GM23248 (cell line): ENCODE data around the gene RMND5A. TPM values are rescaled to one million over a fixed set of nuclear protein-coding genes. Genes with fewer than 3 reads are reported as not detected.

Source experiments
- DNase-seq: peaks from one replicate; pipeline ENCODE4 v3.0.0-alpha.2; 2015
- H2AFZ ChIP-seq: fragments of 200-600 bp; sonication (generic); 2 replicates; pipeline ENCODE4 v1.6.1; 2016; ENCODE audit warnings: antibody characterized with exemption
- H3F3A ChIP-seq: fragments of 200-600 bp; sonication (generic); 2 replicates; pipeline ENCODE4 v1.6.1; 2016; ENCODE audit warnings: mild to moderate bottlenecking, antibody characterized with exemption, mixed run types; ENCODE audit not compliant: insufficient read depth
- H3K27ac ChIP-seq: fragments of 200-600 bp; sonication (generic); 2 replicates; pipeline ENCODE4 v1.5.1; 2016; ENCODE audit warnings: mild to moderate bottlenecking
- H3K27me3 ChIP-seq: fragments of 200-600 bp; sonication (generic); replicated peaks from 2 replicates; pipeline ENCODE4 v1.6.1; 2016; ENCODE audit warnings: mild to moderate bottlenecking; ENCODE audit not compliant: insufficient read depth
- H3K36me3 ChIP-seq: fragments of 200-600 bp; sonication (generic); 2 replicates; pipeline ENCODE4 v1.6.1; 2016; ENCODE audit warnings: low read depth, mild to moderate bottlenecking
- H3K4me1 ChIP-seq: fragments of 200-600 bp; sonication (generic); 2 replicates; pipeline ENCODE4 v1.6.1; 2016; ENCODE audit warnings: mild to moderate bottlenecking; ENCODE audit not compliant: insufficient read depth
- H3K4me2 ChIP-seq: fragments of 200-600 bp; sonication (generic); one replicate; pipeline ENCODE4 v1.6.1; 2016; ENCODE audit warnings: mild to moderate bottlenecking; ENCODE audit not compliant: unreplicated experiment
- H3K4me3 ChIP-seq: fragments of 200-600 bp; sonication (generic); 2 replicates; pipeline ENCODE4 v1.5.1; 2016; ENCODE audit warnings: mild to moderate bottlenecking
- H3K79me2 ChIP-seq: fragments of 200-600 bp; sonication (generic); 2 replicates; pipeline ENCODE4 v1.6.1; 2016; ENCODE audit warnings: mild to moderate bottlenecking; ENCODE audit not compliant: insufficient read depth
- H3K9ac ChIP-seq: fragments of 200-600 bp; sonication (generic); 2 replicates; pipeline ENCODE4 v1.6.1; 2016; ENCODE audit warnings: mild to moderate bottlenecking
- H3K9me2 ChIP-seq: fragments of 200-600 bp; sonication (generic); 2 replicates; pipeline ENCODE4 v1.6.1; 2016; ENCODE audit warnings: mixed run types, mild to moderate bottlenecking, moderate library complexity; ENCODE audit not compliant: insufficient read depth
- H3K9me3 ChIP-seq: fragments of 200-600 bp; sonication (generic); one replicate; pipeline ENCODE4 v1.6.1; 2017; ENCODE audit warnings: low read depth
- H4K20me1 ChIP-seq: fragments of 200-600 bp; sonication (generic); 2 replicates; pipeline ENCODE4 v1.6.0; 2016; ENCODE audit not compliant: insufficient read depth
- EZH2 ChIP-seq: fragments of 200-600 bp; sonication (generic); IDR thresholded peaks from 2 replicates; pipeline ENCODE4 v1.6.1; 2018; ENCODE audit warnings: antibody characterized with exemption, mild to moderate bottlenecking; ENCODE audit not compliant: insufficient read depth, poor library complexity, severe bottlenecking
- EZH2phosphoT487 ChIP-seq: fragments of 200-600 bp; sonication (generic); IDR thresholded peaks from 2 replicates; pipeline ENCODE4 v1.6.1; 2018; ENCODE audit warnings: antibody characterized with exemption, moderate library complexity, mild to moderate bottlenecking, low read depth; ENCODE audit not compliant: insufficient read depth
- WGBS, 2 experiments: methylation state at CpG; one replicate each; pipeline ENCODE4 v1.1.6; 2015 to 2017; ENCODE audit warnings: low lambda C conversion rate in 2 of 2, low coverage in 1 of 2; ENCODE audit errors: missing lambda C conversion rate in 2 of 2; 5-methylcytosine and 5-hydroxymethylcytosine counted together
- in situ Hi-C: fragments of 300-500 bp; cut with MboI; formaldehyde crosslinking; loops from 2 replicates; pipeline ENCODE4 v1.15.0; 2020
- polyA plus RNA-seq: library from polyadenylated mRNA; unstranded; fragments of >200 nt; fragmentation: Nextera tagmentation; extraction: Ambion mirVana; gene quantifications from 2 replicates; pipeline ENCODE4 v1.2.1, GENCODE V29; 2016
- total RNA-seq: library from RNA; depleted of rRNA; stranded (reverse); fragments of >200 nt; shearing (Covaris generic); gene quantifications from 2 replicates; pipeline ENCODE4 v1.2.3, GENCODE V29; 2014

Gene RMND5A
- total and polyA plus RNA-seq, 2 experiments from 2014 or later = 6.8 to 21.2 TPM

DNA sequence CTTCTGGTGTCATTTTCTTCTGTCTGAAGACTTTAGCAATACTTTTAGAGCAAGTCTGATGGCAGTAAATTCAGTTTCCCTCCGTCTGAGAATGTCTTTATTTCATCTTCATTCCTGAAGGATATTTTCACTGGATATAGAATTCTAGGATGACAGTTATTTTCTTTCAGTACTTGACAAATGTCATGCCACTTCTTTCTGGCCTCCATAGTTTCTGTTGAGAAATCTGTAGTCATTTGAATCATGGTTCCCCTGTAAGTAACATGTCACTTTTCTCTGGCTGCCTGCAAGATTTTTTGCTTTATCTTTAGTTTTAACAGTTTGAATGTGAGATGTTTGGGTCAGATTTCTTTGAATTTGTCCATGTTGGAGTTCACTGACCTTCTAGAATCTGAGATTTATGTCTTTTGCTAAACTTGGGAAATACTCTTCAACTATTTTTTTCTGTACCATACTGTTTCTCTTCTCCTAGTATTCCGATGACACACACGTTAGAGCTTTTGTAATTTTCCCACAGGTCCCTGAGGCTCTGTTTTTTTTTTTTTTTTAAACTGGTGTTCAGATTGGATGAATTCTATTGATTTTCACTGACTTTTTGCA lies 30.2 kb downstream of the RMND5A start:
- no peaks in the 10 kb centered on the region for H3K9me3 ChIP-seq
- no peak overlapping the region for H3K4me3 ChIP-seq
- peaks cover 16% of the 10 kb centered on the region for H3K4me1 ChIP-seq
- H3F3A ChIP-seq = no peaks in the 10 kb centered on the region
- peaks cover 64% of the 10 kb centered on the region for H3K79me2 ChIP-seq
- no peaks in the 10 kb centered on the region for H4K20me1 ChIP-seq
- H3K36me3 ChIP-seq = peaks cover 14% of the 10 kb centered on the region; the same call in 1 of the 2 replicates
- peak; percentile 36 for DNase-seq
- H3K9me2 ChIP-seq = no peaks in the 10 kb centered on the region
- no peak overlapping the region for H3K4me2 ChIP-seq
- 93 to 99% methylated on average over 3 of the region's 3 CpGs for WGBS, 2 experiments
- H2AFZ ChIP-seq = no peak overlapping the region
- TF ChIP-seq EZH2phosphoT487 = no peak
- H3K9ac ChIP-seq = no peak overlapping the region
- H3K27ac ChIP-seq = no peak overlapping the region
- in situ Hi-C loops = no loop called here
- no peaks in the 10 kb centered on the region for H3K27me3 ChIP-seq

DNA sequence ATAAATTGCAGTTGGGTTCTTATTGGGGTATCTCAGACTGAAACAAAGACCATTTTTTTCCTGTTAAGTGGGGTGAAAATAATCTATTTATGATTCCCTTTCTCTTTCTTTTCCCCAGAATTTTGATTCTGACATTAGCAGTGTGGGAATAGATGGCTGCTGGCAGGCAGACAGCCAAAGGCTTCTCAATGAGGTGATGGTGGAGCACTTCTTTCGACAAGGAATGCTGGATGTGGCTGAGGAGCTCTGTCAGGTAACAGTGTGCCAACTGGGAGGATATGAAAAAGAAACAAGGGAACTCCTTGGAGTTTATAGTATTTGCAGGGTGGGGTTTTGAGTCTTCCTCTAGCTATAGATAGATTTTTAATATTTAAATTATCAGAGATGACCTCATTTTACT lies 31.7 kb downstream of the RMND5A start:
- H3K9ac ChIP-seq = no peak overlapping the region
- no peaks in the 10 kb centered on the region for H3K9me3 ChIP-seq
- H3K4me1 ChIP-seq = peaks cover 16% of the 10 kb centered on the region
- H2AFZ ChIP-seq = no peak overlapping the region
- 96 to 100% methylated on average over 1 of the region's 1 CpG for WGBS, 2 experiments
- in situ Hi-C loops = no loop called here
- H4K20me1 ChIP-seq = no peaks in the 10 kb centered on the region
- DNase-seq = no peak
- peaks cover 18% of the 10 kb centered on the region for H3K36me3 ChIP-seq
- no peak overlapping the region for H3K4me3 ChIP-seq
- no peaks in the 10 kb centered on the region for H3K27me3 ChIP-seq
- no peaks in the 10 kb centered on the region for H3F3A ChIP-seq
- no peak overlapping the region for H3K27ac ChIP-seq
- TF ChIP-seq EZH2phosphoT487 (no peak), EZH2 (no peak)
- H3K4me2 ChIP-seq = no peak overlapping the region
- no peaks in the 10 kb centered on the region for H3K9me2 ChIP-seq
- H3K79me2 ChIP-seq = peaks cover 50% of the 10 kb centered on the region

DNA sequence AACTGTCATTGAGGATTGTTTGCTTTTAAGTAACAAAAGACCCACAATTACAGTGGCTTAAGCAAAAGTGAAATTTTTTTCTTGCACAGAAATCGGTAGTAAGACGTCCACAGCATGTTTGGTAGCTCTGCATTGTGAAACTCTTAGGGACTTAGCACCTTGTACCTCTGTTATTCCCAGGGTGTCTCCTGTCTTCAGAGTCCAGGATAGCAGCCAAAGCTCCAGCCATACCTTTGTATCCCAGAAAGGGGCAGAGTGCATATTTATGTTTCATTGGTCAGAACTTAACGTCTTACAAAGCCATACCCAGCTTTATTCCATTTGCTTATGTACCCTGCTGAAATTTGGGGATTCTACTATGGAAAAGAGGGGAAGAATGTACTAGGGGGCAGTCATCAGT lies 32.8 kb downstream of the RMND5A start:
- H3K36me3 ChIP-seq = peaks cover 18% of the 10 kb centered on the region
- peaks cover 8% of the 10 kb centered on the region for H3K4me1 ChIP-seq
- H4K20me1 ChIP-seq = no peaks in the 10 kb centered on the region
- H3K9ac ChIP-seq = no peak overlapping the region
- H2AFZ ChIP-seq = no peak overlapping the region
- DNase-seq = no peak
- WGBS, 2 experiments = 94 to 96% methylated on average over 3 of the region's 3 CpGs
- peaks cover 44% of the 10 kb centered on the region for H3K79me2 ChIP-seq
- no peaks in the 10 kb centered on the region for H3F3A ChIP-seq
- H3K27ac ChIP-seq = no peak overlapping the region
- H3K4me2 ChIP-seq = no peak overlapping the region
- in situ Hi-C loops = no loop called here
- H3K9me2 ChIP-seq = no peaks in the 10 kb centered on the region
- H3K4me3 ChIP-seq = no peak overlapping the region
- no peak for TF ChIP-seq EZH2phosphoT487
- TF ChIP-seq EZH2 = no peak
- no peaks in the 10 kb centered on the region for H3K9me3 ChIP-seq
- no peaks in the 10 kb centered on the region for H3K27me3 ChIP-seq

DNA sequence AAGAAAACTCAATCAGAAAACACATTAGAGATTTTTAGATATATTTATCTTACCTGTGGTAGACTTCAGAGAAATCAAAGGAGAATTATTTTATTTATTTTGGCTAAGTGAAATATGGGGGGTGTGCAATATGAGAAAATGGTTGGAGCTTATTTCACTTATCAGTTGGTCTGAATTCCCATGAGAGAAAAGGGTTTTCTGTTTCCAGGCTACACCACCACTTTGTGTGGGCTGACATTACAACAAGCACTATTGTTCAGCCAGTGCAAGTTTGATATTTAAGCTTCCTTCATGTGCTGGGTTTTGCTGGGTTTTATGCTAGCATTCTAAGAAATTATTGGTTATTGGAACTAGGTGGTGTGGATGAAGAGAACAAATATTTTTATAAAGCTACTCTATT lies 33.5 kb downstream of the RMND5A start:
- Histone ChIP-seq H3K27me3 (no peaks in the 10 kb centered on the region), H3K4me2 (no peak overlapping the region), H3F3A (no peaks in the 10 kb centered on the region), H3K4me1 (peaks cover 1% of the 10 kb centered on the region), H2AFZ (no peak overlapping the region), H4K20me1 (no peaks in the 10 kb centered on the region), H3K9me2 (no peaks in the 10 kb centered on the region), H3K27ac (no peak overlapping the region), H3K36me3 (peaks cover 18% of the 10 kb centered on the region), H3K9ac (no peak overlapping the region), H3K4me3 (no peak overlapping the region), H3K9me3 (no peaks in the 10 kb centered on the region), H3K79me2 (peaks cover 48% of the 10 kb centered on the region)
- DNase-seq = no peak
- no peak for TF ChIP-seq EZH2
- no peak for TF ChIP-seq EZH2phosphoT487
- in situ Hi-C loops = no loop called here

DNA sequence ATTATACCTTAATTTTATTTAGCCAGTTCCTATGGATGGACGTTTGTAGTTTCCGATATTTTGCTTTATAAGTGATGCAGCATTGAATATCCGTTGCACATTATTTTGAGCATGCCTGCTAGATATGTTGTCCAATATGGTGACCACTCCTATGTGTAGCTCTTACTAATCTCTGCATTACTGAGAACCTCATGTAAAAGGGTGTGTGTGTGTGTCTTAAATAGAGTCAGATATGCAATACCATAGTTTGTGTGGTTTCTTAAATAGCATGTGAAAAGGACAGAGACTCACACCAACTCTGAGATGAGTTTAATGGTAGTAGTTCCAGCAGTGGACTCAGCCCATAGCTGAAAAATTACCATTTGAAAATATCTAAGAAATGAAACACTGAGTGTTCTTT lies 38.3 kb downstream of the RMND5A start:
- no peaks in the 10 kb centered on the region for H3K9me3 ChIP-seq
- WGBS, 2 experiments = 78 to 84% methylated on average over 3 of the region's 3 CpGs
- no peak overlapping the region for H3K4me2 ChIP-seq
- H3K4me1 ChIP-seq = no peaks in the 10 kb centered on the region
- H3K27me3 ChIP-seq = no peaks in the 10 kb centered on the region
- H3K36me3 ChIP-seq = peaks cover 4% of the 10 kb centered on the region; the same call in 1 of the 2 replicates
- H4K20me1 ChIP-seq = no peaks in the 10 kb centered on the region
- H3K4me3 ChIP-seq = no peak overlapping the region
- no peaks in the 10 kb centered on the region for H3K9me2 ChIP-seq
- H2AFZ ChIP-seq = no peak overlapping the region
- no peaks in the 10 kb centered on the region for H3F3A ChIP-seq
- no peak overlapping the region for H3K9ac ChIP-seq
- H3K27ac ChIP-seq = no peak overlapping the region
- TF ChIP-seq EZH2phosphoT487 = no peak
- no peak for DNase-seq
- peaks cover 12% of the 10 kb centered on the region; the same call in 1 of the 2 replicates for H3K79me2 ChIP-seq
- in situ Hi-C loops = no loop called here
